ENCODE data around the gene LCLAT1. TPM values are rescaled to one million over a fixed set of nuclear protein-coding genes. Genes with fewer than 3 reads are reported as not detected.

LCLAT1 gene
- total RNA-seq, 1 experiment from 2014 or later = 36.0 TPM

DNA sequence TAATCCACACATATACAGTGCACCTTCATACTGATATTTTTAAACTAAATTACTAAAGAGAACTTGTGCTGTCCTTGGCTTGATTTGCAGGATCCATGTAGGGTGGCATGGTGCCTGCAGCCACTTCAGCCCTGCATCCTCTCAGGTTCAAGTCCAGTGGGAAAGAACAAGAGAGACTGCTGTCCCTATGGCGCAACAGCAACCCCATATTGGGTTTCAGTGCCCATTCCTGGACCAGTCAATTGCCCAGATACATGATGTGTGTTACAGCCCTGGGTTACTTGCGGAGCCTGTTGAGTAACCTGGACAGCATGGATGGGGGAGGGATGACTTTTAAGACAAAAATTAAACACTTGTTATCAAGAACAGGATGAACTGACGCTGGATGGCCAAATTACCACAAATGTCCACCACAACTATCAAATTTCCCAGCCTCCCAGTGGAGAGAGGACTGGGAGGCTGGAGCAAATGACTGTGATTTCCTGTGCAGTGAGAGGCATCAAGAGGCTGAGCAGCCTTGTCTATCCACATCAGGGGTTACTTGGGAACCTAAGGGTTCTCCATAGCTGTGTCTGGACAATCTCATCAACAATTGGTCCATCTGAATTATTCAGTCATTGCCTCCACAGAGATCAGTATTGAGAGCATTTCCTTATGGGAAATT lies 198.2 kb downstream of the LCLAT1 start:
- H3K4me1 ChIP-seq (ENCODE audit: control insufficient read depth, insufficient read depth, low read length) = no peaks in the 10 kb centered on the region
- no TSS peak for BruUV-seq (replicated peaks)
- CTCF ChIA-PET = no interaction called here
- H3K4me3 ChIP-seq (ENCODE audit: low read depth in 2 of 2, low read length in 2 of 2) = no peak overlapping the region
- POLR2A ChIA-PET = no interaction called here
- ATAC-seq (no peak), DNase-seq (ENCODE audit: low read depth, low spot score) (no peak)
- peaks cover 8% of the 10 kb centered on the region for H3K36me3 ChIP-seq (ENCODE audit: control insufficient read depth, insufficient read depth, low read length)
- in situ Hi-C loops (cut with HindIII; ENCODE audit: low pct_unique_long_range_greater_than_20kb, low sequenced_read_pairs) = no loop called here
- TF ChIP-seq SIN3A (IDR thresholded peaks at IDR 0.05; ENCODE audit: borderline replicate concordance, insufficient read depth, low read depth, low read length) (no peak), POLR2AphosphoS5 (IDR thresholded peaks at IDR 0.05; ENCODE audit: low read depth, low read length) (no peak), TCF7L2 (IDR thresholded peaks at IDR 0.05; ENCODE audit: low read depth, low read length) (no peak), REST (IDR thresholded peaks at IDR 0.05; ENCODE audit: insufficient read depth in 1 of 2, low read depth in 2 of 2, low read length in 1 of 2) (no peak)
- TF ChIP-seq, protein P1, sequence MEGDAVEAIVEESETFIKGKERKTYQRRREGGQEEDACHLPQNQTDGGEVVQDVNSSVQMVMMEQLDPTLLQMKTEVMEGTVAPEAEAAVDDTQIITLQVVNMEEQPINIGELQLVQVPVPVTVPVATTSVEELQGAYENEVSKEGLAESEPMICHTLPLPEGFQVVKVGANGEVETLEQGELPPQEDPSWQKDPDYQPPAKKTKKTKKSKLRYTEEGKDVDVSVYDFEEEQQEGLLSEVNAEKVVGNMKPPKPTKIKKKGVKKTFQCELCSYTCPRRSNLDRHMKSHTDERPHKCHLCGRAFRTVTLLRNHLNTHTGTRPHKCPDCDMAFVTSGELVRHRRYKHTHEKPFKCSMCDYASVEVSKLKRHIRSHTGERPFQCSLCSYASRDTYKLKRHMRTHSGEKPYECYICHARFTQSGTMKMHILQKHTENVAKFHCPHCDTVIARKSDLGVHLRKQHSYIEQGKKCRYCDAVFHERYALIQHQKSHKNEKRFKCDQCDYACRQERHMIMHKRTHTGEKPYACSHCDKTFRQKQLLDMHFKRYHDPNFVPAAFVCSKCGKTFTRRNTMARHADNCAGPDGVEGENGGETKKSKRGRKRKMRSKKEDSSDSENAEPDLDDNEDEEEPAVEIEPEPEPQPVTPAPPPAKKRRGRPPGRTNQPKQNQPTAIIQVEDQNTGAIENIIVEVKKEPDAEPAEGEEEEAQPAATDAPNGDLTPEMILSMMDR (IDR thresholded peaks at IDR 0.05) = no peak
- no peaks in the 10 kb centered on the region for H3K27me3 ChIP-seq (ENCODE audit: control insufficient read depth, insufficient read depth, low read length)
- no peaks in the 10 kb centered on the region for H3K9me3 ChIP-seq (ENCODE audit: control insufficient read depth, insufficient read depth, low read depth, low read length)
- intact Hi-C loops (cut with micrococcal nuclease; ENCODE audit: unreplicated experiment) = no loop called here
- H3K27ac ChIP-seq (ENCODE audit: low read length) = no peak overlapping the region

GRCh38 chr2:30645745-30646119 lies 198.7 kb downstream of the LCLAT1 start:
- ChIA-PET POLR2A (no interaction called here), CTCF (no interaction called here)
- Histone ChIP-seq H3K36me3 (ENCODE audit: control insufficient read depth, insufficient read depth, low read length) (peaks cover 4% of the 10 kb centered on the region; the same call in 1 of the 2 replicates), H3K9me3 (ENCODE audit: control insufficient read depth, insufficient read depth, low read depth, low read length) (no peaks in the 10 kb centered on the region), H3K4me1 (ENCODE audit: control insufficient read depth, insufficient read depth, low read length) (no peaks in the 10 kb centered on the region), H3K4me3 (ENCODE audit: low read depth in 2 of 2, low read length in 2 of 2) (no peak overlapping the region), H3K27me3 (ENCODE audit: control insufficient read depth, insufficient read depth, low read length) (no peaks in the 10 kb centered on the region), H3K27ac (ENCODE audit: low read length) (no peak overlapping the region)
- TF ChIP-seq SIN3A (IDR thresholded peaks at IDR 0.05; ENCODE audit: borderline replicate concordance, insufficient read depth, low read depth, low read length) = no peak
- no peak for TF ChIP-seq REST (IDR thresholded peaks at IDR 0.05; ENCODE audit: insufficient read depth in 1 of 2, low read depth in 2 of 2, low read length in 1 of 2)
- no peak for TF ChIP-seq POLR2AphosphoS5 (IDR thresholded peaks at IDR 0.05; ENCODE audit: low read depth, low read length)
- TF ChIP-seq TCF7L2 (IDR thresholded peaks at IDR 0.05; ENCODE audit: low read depth, low read length) = no peak
- TF ChIP-seq, protein P1 (IDR thresholded peaks at IDR 0.05) = no peak
- intact Hi-C loops (cut with micrococcal nuclease; ENCODE audit: unreplicated experiment) = no loop called here
- in situ Hi-C loops (cut with HindIII; ENCODE audit: low pct_unique_long_range_greater_than_20kb, low sequenced_read_pairs) = no loop called here
- BruUV-seq (replicated peaks) = no TSS peak
- ATAC-seq = no peak
- DNase-seq (ENCODE audit: low read depth, low spot score) = no peak
